NCI-H2081 (cell line): ENCODE results near the gene STRIP1.

ENCODE experiments used
- DNase-seq, 2 experiments: peaks; one replicate each; lab custom pipeline; 2025; lab: John Stamatoyannopoulos, UW

The STRIP1 gene, protein sequence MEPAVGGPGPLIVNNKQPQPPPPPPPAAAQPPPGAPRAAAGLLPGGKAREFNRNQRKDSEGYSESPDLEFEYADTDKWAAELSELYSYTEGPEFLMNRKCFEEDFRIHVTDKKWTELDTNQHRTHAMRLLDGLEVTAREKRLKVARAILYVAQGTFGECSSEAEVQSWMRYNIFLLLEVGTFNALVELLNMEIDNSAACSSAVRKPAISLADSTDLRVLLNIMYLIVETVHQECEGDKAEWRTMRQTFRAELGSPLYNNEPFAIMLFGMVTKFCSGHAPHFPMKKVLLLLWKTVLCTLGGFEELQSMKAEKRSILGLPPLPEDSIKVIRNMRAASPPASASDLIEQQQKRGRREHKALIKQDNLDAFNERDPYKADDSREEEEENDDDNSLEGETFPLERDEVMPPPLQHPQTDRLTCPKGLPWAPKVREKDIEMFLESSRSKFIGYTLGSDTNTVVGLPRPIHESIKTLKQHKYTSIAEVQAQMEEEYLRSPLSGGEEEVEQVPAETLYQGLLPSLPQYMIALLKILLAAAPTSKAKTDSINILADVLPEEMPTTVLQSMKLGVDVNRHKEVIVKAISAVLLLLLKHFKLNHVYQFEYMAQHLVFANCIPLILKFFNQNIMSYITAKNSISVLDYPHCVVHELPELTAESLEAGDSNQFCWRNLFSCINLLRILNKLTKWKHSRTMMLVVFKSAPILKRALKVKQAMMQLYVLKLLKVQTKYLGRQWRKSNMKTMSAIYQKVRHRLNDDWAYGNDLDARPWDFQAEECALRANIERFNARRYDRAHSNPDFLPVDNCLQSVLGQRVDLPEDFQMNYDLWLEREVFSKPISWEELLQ

DNA sequence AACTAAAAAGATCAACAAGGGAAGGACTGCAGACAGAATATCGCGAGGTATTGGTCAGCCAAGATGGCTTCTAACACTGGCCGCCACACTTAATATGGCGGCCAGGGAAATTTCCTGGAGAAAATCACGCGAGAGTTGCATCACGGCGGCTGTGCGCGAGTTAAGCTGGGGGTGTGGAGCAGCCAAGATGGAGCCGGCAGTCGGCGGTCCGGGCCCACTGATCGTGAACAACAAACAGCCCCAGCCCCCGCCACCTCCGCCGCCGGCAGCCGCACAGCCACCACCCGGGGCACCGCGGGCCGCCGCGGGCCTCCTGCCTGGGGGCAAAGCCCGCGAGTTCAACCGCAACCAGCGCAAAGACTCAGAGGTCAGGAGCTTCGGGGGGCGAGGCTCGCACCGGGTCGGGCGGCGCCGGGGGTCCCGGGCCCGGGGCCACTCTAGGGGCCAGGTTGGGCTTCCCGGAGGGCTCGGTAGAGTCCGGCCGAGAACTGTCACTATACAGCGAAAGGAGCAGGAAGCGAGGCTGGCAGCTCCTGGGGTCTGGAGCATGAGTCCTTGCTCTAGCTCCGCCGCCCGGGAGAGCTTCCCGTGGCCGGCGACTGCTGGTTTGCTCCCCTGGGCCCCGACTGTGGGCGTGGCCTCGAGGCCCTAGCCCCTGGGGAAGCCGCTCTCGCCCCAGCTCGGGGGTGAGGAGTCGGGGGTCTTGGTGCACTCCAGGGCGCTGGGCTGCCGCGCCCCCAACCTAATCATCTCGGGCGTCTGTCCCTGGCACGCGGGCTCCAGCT lies at the start of gene STRIP1:
TSS of gene STRIP1 (plus strand) at position 174 of the 785 bp plus-strand sequence. CDS start at position 188, 14 bp downstream.
- DNase-seq: peak; percentile 82 to 94

DNA sequence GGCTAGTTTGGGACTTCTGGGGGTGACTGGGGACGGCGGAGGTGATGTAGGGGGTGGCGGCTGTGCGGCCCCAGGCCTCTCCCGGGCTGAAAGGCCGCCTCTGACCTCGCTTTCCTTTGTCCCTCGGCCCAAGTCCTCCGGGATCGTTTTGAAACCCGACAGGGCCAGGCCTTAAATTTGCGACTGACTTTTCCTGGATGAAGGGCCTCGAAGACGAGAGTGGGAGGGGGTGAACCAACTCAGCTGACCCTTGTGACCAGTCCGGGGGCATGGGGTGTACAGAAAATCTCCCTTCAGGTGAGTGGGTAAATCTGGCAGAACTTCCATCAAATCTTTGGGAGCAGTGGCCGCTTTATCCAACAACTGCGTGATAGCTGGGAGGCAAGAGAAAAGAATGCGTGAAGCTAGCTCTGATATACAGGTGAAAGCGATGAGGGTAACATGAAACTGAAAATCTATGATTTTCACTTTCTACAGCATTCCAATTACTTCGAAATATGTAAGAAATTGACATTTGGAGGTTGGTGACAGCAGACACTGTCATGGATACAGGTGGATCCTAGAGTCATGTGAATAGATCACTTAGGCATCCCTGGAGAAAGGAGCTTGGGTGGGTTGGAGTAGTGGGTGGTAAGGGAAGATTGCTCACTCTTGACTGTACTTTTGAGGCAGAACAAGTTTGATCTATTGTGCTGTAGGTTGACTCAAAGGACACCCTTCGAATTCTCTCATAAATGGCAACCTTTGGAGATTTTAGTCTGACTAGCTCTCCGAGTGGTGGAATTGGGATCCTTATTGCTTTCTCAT lies 49.0 kb upstream of the STRIP1 start:
- DNase-seq: no peak

DNA sequence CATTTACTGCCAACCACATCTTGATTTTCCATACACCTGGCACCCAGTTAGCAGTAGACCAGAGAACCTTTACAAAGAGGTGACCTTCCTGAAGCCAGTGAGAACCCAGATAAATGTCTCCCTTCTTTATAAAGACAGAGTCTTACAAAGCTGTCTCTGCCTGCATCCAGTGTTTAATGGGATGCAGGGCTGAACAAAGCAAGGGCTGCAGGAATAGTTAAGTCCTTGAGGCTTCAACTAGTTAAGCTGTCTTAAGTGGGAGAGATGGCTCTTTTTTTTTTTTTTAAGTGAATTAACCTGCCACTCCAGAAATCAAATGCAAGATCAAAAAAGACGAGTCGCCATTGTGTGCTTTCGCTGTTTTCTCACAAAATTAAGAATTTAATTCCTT lies 48.4 kb upstream of the STRIP1 start:
- DNase-seq: no peak

DNA sequence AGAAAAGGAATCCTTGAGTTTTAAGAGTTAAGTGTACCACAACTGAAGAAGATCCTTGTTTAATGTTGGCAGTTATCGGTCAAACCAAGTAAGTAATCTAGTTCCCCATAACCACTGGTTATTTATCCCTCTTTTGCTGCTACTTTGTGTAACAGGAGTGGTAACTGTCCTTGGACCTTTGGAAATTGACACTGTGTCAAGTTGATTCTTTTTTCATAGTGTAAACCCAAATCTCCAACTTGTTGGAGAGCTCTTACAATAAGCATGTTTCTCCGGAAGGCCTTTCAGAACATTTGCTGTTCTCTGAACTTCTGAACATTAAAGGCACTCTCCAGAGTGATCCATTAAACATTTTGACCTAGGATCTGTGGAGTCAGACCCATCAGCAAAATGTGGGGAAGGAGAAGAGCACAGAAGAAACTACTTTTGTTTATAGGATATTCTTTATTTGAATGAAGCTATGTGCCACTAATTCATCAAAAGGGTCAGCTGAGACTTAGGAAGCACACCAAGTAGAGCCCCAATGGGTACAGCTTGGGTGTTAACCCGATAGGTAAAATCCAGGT lies 46.0 kb upstream of the STRIP1 start:
- DNase-seq: no peak

DNA sequence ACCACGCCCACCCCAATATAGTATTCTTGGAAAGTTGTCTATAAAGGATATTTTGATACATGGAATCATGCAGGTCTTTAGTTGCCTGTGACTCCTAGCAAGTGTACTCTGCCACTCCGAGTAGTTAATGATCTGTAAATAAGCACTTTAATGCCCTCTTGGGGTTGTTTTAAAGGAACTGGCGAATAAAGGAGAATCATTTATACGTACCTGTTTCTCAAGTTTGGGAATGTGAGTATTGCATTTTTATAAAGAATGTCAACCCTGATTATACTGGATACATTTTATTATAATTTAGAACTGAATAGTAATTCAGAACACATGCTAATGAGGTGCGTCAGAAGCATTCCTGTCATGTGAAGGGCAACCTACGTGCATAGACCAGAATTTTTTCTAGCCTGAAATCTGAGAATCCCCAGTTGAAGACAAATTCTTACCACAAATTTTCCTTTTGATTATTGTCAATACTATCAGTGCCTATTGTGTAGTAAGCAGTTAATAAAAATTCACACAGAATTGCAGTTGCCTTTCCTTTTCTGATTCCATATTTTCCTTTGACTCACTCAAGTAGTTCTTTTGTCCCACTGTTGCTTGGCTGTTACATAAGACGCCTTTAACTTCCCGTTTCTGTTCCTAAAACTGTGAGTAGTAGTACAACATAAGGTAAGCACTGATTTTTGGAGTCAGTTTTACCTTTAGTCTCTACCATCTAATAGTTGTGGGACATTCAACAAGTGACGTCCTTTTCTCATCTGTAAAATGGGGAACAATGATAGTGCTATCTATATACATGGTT lies 44.7 kb upstream of the STRIP1 start:
- DNase-seq: no peak

DNA sequence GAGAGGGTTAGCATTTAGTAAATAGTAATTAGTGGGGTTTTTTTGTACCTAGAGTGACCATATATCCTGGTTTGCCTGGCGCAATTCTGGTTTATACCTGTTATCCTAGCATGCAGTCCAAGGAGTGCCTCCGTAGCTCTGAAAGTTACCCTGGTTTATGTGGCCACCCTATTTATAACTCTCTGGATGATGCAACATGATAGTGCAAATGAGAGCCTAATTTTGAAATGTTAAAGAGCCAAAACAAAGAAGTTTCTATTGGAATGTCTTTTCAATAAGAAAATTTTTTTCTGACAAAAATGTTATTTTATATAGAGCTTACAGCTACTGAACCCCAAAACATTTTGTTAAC lies 44.1 kb upstream of the STRIP1 start:
- DNase-seq: no peak

DNA sequence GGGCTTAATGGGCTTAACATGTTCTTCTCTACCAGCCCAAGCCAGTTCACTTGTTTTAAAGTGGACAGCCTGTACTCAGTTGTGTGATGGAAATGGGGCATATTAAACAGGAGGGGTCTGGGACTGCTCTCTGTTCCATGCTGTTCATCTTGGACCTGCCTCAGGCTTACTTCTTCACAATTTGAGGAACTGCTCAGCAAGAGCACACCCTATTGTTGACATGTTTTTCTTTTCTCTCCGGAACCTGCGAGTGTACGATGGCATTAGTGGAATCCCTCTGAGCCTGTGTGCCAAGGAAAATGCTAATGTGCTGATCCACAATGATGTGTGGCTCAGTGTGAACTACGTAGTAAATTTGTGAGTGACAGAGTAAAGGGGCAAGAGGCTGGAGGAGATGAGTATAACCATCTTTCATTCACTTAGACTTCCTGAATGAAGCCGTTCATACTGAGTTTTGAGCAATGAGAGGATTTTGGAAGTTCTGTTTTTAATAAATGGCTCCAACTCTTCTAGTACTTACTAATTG lies 43.0 kb upstream of the STRIP1 start:
- no peak for DNase-seq

DNA sequence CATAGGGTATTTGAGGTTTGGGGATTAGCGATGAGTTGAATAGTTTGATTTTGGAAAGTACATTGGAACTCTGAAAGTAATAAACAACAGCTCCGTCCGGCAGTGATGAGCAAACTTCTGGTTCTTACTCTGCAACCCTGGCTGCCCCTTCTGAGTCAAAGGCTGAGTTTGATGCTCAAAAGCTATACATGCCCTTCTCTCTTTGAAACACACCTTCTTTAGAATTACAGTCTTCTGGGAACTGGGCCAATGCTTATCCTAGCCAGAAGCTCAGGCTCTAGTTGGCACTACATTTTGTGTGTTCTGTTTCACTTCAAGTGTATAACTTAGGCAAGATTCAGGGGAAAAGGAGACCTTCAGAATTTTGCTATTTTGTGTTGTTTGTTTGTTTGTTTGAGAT lies 40.5 kb upstream of the STRIP1 start:
- no peak for DNase-seq

DNA sequence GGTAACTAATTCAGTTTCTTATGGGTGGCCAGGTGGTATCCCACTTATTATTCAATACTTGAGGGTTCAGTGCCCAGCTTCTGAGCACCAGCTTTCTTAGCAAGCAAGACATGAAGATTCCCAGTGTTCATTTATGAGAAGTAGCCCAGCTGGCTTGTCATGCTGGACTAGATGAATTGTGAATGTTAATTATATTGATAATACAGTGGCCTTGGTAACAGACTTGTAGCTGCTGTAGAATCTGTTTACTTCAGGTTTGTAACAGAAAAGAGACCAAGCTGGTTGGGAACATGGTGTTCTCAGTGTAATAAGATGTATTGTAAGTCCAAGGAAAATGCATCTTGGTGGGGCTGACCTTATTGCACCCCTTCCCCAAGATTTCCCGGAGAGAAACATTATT lies 39.8 kb upstream of the STRIP1 start:
- DNase-seq: no peak

DNA sequence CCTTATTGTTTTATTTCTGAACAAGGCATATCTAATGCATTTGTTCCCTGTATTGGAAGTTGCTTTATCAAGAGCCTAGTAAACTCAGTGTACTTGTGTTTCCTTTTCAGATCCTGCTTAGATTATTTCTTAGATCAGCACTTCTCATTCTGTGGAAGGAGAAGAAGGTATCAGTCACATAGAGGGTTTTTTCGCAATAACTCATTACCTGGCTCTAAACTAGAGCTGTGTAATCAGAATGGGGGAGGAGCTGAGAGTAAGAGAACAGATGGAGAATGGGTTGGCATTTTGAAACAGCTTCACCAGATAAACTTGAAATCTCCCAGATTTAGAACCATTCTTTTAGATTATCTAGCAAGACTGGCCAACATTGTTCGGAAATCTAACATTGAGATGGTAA lies 38.9 kb upstream of the STRIP1 start:
- DNase-seq: no peak

DNA sequence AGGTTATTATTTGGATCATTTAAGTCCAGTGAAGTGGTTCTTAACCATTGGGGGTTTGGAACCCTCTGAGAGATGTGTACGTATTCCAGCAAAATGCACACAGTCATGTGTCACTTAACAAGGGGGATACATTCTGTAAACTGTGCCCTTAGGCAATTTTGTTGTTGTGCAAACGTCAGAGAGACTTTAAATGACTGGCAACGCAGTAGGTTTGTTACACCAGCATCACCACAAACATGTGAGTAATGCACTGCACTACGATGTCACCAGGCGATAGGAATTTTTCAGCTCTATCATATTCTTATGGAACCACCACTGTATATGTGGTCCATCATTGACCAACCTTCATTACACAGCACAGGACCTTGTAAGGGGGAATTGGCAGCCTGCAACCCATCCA lies 37.9 kb upstream of the STRIP1 start:
- no peak for DNase-seq

DNA sequence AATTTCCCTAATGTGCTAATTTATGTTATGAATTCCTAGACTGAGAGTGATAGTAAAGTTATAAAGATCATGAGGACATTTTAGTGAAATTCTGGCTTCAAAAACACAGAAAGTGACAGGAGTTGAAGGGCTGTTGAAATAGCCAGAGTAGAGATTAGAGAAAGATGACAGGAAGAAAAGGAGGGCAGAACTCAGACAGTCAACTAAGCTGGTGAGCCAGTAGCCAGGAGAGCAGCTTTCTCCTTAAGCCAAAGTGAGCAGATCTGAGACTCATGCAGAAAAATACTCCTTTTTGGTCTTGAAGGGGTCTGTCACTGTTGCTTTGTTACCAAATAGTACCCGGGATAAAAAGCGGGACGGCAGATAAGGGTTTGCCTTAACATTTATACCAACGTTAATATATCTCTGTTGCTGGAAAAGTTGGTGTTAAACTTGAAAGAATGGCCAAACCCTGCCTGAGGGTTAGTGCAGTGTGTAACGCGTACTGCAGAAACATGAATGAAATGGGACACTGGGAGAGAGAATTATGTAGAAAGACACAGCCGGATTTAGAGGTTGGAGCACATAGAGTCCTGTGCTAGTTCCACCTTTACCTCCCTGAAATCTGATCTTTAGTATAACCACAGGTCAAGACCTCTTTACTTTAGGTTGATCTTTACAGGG lies 37.1 kb upstream of the STRIP1 start:
- DNase-seq: no peak

DNA sequence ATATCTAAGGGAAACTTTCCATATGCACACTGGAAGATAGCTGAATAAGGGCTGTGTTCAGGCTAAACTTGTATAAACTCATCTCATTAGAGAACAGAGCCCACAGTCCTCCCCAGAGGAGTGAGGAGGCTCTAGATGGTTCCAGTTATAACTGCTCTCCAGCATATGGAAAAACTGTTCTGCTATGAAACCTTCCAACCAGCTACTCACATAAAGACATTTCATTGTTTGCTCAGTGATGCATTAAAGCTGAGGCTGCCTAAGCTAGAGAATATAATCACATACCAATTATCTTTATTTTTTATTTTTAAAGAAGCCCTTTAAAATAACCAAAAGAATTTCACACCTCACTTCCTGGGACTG lies 36.6 kb upstream of the STRIP1 start:
- no peak for DNase-seq

DNA sequence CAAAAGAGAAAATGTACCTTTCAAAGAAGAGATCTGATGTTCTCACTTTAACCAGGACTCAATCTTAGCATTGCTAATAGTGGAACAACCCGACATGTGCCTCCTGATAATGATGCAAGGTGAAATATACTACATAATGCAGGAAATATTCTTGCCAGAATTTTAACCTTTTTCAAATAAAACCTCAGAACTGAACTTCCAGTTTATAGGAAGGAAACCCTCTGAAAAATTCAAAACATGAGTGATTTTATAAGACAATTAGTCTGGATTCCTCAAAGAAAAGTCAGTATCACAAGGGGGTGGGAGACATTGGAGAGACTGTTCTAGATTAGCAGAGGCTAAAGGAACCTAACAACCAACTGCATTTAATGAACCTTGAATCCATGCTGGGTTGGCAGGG lies 31.7 kb upstream of the STRIP1 start:
- no peak for DNase-seq

DNA sequence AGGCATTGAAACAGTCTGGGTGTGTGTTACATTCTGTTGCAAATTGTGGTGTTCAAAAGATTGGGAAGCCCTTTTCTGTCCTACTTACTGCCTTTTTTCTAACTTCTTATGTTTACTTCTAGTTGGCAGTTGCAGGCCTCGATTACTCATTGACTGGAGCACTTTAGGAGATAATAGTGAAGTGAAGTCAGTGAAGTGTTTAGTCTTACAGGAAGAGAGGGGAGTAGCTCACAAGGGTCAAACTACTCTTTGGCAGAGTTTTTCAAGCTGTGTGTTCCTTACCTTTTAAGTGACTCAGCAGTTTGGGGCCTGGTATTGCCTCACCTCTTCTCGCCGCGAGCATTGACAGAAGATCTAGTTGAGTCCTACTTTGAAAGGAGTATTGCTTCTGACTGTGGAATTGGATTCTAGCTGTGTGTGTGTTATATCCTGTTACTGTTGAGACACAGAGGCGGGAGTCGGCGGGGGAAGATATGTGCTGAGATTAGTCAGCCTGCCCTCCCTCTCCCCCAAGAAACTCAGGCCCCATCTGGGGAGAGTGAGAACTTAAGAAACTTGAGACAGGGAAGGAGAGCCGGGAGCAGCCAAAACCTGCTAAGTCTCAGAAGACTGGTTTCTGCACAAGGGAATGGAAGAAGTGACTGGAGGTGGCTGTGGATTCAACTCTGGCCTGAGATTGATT lies 30.5 kb upstream of the STRIP1 start:
- no peak for DNase-seq

DNA sequence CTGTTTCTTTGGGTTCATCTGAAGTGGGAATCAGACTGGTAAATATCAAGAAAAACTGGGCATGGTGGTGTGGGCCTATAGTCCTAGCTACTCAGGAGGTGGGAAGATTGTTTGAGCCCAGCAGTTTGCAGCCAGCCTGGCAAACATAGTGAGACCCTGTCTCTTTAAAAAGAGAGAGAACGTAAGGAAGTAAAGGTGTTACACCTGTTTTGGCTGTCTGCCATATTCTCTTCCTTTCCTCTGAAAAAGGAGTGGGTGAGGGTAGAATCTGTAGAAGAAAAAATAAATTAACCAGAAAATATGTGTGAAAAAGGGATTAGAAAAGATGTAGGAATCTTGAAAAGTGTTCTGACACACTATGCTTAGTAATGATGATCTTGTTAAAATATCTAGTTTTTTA lies 29.8 kb upstream of the STRIP1 start:
- peak in 1 of 2 experiments; percentile 8 for DNase-seq

DNA sequence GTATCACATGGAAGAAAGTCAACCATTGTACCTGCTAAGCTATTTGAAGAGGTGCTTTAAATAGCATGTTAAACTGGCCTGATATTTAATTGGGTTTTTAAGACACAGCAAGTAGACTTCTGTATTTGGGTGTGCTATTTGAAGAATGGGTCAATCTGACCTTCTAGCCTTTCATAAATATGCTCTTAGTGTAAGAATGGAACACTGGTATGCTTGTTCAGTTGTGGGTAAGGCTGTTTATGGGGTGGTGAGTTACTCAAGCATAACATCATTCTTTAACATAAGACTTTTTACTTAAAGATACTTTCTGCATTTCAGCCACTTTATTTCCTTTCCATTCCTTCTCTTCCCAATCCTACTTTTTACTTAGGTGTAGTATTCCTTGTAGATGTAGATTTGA lies 28.5 kb upstream of the STRIP1 start:
- no peak for DNase-seq

DNA sequence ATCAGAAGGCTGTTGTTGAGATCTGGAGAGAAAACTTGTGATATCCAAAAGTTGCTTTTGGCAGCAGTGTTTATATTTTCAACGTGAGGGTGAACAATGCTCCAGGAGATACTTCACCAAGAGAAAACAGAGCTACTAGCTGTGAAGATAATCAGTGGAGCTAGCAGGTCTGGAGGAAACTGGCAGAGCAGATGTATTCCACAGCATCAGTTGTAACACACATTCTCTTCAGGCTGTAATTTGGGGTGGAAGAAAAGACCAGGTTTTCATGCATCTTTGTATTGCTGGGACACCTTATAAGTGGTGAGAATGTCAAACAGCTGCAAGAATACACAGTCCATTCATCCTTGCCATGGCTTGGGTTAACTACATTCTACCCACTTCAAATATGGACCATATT lies 27.9 kb upstream of the STRIP1 start:
- no peak for DNase-seq
